RCC 7860 (cell line): ENCODE data around the gene HPF1.
"Not testable (repeated sequence)": the region's sequence is repeated elsewhere in the genome, so short reads cannot be mapped to it uniquely, and the experiment has no call there.

Experiments
- DNase-seq: peaks from one replicate; pipeline ENCODE4 v3.0.0-alpha.2; 2015; ENCODE audit warnings: low spot score
- FAIRE-seq: peaks from 2 replicates; lab custom pipeline; 2012; peaks lifted over from hg19 to GRCh38; lab: Jason Lieb, UNC

HPF1 gene

DNA sequence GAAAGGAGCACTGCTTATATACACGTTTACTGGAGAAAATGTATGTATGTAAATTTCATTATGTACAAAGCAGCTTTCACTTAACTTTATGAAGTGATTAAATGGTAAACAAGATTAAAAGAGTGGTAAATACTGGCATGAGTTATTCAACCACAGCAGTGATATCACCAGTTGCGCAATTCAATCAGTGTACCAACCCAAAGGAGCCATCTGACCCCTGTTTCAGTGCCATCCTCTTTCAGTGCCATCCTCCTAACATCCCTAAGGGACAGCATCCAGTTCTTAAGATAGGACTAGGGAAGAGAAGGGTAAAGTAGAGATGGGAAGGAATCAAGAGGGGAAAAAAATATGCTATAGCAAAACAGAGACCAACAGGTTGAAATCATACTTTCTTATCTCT is 16.2 kb downstream of the HPF1 start:
- no peak for FAIRE-seq
- no peak for DNase-seq

DNA sequence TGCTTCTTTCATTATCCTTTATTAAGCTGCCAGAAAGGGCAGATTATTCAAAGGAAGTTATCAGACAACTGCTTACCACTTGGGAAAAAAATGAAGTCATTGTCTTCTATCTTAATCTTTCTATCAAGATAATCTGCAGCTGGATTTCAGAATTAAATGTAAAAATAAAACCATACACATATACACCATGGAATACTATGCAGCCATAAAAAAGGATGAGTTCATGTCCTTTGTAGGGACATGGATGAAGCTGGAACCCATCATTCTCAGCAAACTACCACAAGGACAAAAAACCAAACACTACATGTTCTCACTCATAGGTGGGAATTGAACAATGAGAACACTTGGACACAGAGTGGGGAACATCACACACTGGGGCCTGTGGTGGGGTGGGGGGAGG is 19.1 kb downstream of the HPF1 start:
- not testable (repeated sequence) for DNase-seq, FAIRE-seq

DNA sequence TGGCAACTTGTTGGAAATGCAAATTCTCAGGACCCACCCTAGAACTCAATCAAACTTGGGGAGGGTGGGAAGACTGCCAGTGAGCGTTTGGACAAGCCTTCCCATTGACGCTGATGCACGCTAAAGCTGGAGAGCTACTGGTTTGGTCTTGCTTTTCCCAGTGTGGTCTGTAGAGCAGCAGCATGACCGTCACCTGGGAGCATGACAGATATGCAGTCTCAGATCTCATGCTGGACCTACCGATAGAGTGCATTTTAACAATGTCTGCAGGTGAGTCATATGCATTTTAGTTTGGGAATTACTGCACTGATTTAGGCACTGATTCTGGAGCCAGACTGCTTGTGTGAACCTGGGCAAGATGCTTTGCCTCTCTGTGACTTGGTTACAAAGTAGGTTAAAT is 27.2 kb downstream of the HPF1 start:
- no peak for FAIRE-seq
- no peak for DNase-seq

DNA sequence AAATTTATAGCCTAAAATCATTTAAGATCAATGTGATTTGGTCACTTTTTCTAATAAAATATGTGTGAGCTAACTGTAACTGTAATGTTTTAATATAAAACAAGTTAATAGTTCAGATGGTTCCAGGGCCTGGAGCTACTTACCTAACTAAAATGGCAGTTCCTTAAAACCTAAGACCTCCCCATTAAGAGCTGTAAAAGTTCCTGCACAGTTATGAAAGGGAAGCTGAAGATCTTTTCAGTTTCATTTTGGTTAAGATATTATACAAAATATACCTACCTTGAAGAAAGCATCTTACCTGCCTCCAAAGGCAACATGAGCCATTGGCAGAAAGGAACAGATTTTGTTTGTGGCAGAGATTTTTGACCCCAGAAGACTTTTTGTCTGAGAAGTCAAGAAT is 30.1 kb downstream of the HPF1 start:
- DNase-seq, result no peak
- FAIRE-seq, result no peak

DNA sequence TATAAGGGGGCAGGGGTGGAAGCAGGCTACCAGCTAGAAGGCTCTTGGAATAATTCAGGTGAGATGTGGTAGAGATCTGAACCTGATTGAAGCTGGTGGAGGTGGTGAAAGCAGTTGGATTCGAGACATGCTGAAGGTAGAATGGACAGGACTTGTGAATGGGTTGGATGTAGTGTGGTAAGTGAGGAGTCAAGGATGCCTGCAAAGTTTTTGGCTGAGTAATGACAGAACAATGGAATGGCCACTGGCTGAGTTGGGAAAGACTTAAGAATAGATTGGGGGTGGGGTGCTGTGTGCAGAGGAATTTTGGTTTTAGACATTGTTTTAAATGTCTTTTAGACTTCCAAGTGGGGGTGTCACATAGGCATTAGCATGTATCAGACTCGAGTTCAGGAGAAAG is 33.5 kb downstream of the HPF1 start:
- DNase-seq (no peak), FAIRE-seq (no peak)

DNA sequence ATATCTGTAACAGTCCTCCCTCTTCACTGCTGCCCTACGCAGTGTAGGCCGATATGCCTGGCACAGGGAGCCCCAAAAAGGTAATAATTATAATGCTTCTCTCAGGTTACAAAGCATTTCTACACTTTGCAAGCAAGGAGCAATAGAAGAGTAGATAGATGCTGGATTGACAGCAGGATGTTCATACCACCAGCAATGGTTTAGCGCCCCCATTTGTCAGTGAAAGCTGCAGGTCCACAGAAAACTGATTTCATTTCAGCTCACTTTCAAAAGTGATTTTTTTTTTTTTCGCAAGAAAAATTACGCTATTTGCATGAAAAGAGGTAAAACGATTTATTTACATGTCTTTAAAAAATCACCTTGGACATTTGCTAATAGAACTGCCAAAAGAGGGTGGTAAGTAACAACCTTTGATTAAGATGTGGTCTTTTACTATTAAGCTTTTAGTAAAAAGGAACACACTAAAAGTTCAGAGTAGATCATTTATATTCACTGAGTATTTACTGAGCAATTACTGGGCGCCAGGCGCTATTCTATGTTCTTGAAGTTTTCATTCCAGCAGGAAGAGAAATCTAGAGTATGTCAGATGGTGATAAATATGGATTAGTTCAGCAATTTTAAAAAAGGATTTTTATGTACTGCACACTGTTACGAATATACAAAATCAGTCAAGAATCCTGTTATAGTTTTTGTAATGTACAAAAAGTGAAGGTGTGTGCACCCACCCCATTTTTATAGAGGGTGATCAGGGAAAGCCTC is 34.4 kb downstream of the HPF1 start:
- FAIRE-seq (no peak), DNase-seq (no peak)

DNA sequence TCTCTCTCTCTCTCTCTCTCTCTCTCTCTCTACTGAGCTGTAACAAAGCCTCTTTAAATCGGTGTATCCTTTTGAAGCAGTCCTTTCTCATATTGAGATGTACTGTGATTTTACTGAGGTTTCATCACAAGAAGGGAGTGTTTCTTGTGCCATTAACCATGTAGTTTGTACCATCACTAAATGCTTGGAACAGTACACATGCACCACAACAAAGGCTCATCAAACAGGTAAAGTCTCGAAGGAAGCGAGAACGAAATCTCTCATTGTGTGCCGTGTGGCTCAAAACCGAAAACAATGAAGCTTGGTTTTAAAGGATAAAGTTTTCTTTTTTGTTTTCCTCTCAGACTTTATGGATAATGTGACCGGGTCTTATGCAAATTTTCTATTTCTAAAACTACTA is 37.2 kb downstream of the HPF1 start:
- no peak for DNase-seq
- FAIRE-seq, result no peak

DNA sequence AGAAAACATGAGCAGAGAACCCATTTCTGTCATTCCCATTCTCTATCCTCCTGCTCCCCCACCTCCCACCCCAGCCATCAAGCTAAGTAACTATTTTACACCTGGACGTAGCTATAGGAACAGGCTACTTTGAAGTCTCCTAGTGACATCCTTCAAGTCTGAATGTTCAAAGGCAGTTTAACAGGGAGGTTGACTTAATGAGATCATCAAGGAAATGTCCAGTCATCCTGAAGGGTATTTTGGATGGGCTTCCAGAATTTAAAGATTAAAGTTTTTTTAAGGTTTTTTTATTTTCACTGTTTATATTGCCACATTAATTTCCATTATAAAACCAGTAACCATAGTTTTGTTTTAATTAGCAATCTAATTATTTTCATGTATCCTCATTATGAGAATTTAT is 41.1 kb downstream of the HPF1 start:
- no peak for DNase-seq
- no peak for FAIRE-seq

DNA sequence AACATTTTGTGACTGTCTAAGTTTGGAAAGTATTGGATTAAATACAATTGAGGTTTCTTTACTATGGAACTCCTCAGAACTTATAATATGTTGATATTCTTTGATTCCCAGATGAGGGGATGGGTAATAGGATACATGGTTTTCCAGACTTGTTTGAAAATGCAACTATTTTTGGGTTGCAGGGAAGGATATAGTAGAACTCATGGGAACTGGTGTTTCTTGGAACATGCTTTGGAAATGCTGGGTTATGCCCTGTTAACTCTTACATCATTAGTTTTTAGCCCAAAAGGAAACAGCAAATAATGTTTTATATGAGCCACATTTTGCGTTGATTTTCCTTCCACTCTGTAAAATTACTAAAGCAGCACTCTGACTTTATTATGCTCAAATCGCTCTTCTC is 41.9 kb downstream of the HPF1 start:
- DNase-seq (no peak), FAIRE-seq (no peak)

DNA sequence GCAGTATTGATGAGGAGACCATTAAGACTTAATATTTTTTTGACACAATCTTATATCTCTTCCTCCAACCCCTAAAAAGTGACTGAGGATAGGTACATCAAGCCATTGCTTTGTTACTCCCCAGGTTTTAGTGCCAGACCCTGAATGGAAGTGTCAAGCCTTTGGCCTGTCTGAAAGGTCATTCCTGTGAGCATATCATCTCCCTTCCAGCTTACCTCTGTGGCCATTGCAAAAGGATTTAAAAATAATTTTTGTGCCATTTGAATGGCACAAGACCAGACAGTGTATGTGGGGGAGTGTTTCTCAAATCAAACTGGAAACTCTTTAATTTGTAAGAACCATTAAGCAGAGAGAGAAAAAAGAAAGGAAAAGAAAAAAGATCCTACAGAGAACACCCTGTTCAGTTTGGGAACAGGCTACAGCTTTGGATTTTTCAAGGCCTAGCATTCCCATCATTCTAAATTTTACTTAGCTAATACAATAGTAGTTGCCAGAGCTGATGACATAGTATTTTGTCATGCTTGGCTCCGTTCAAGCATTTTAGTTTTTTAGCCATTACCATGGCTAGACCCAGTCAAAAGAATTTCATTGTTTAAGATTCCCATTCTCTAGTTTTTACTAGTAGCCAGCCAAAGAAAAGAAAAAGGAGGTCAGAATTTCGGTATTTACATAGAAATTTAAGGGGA is 49.6 kb downstream of the HPF1 start:
- no peak for FAIRE-seq

DNA sequence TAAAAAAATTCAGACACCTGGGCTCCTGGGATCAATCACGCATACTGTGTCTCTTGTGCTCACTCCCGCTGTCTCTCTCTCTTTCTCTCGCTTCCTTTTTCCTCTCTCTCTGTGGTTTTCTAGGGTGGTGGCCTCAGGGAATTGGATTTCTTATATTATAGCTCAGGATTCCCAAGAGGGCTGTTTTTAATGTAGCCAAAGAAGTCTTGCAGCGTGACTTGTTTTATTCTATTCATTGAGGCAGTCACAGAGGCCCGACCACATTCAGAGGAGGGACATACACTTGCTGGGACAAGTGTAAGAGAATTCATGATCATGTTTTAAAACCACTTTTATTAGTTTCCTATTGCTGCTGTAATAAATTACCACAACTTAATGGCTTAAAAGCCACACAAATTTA is 59.4 kb downstream of the HPF1 start:
- DNase-seq, result no peak
- no peak for FAIRE-seq

More for the DNA sequence above, 49.6 kb downstream of the HPF1 start:
- no peak for DNase-seq

DNA sequence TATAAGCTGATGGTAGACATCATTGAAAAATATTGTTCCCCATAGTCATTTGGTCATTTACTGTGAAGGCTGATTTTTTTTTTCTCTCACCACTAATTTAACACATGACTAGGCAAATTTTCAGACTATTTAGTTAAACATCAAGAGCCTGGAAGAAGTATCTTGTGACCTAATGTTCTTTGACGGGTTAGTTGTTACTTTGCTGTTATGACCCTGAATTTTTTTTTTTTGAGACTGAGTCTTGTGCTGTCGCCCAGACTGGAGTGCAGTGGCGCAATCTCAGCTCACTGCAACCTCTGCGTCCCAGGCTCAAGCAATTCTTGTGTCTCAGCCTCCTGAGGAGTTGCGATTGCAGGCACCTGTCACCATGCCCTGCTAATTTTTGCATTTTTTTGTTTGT is 67.0 kb downstream of the HPF1 start:
- FAIRE-seq, result no peak

DNA sequence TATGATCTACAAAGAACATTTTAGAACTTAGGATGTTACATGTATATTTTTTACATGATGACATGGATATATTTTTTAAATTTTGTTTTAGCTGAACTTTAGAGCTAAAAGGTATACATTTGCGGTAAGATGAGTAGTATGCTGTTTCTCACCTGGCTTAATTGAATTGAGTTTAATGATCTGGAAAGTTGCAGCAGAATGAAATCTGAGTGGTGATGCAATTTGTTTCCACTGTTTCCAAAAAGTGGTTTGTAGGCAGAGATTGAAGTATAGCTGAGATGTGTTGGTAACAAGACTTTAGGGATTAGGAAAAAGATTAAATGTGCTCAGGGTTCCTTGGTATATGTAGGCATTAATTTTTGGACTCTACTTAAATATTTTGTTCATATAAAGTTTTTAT is 68.1 kb downstream of the HPF1 start:
- no peak for DNase-seq
- FAIRE-seq, result no peak

More for the DNA sequence above, 67.0 kb downstream of the HPF1 start:
- DNase-seq, result no peak

DNA sequence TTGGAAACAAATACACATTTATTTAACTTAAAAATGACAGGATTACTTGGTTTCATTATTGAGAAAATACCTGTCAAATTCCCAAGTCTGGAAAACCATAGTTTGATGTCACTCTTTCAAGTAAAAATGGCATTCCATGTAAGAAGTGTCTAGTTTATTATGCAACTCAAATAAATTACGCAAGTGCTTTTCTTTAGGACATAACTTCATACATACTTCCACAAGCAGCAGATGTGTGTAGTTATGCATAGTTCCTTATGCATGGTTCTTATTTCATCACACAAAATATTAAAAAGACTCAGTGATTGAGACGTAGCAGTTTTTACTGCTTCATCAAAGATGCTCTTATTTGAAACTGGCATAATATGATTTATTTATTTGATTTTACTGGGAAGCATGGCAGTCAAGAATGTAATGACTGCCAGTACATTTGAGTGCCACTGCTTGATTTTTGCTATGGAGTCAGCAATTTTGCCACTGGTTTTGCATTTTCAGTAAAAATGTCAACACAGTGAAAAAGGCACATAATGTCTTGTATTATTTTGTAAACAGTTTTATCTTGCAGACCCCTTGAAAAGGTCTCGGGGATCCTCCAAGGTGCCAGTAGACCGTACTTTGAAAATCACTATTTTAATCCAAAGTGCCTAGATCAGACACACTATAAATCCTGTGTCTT is 75.2 kb downstream of the HPF1 start:
- DNase-seq (no peak), FAIRE-seq (no peak)
